PC-9 (cell line): Measurements from ENCODE around the gene STPG3.

Source experiments
- CTCF ChIP-seq: fragments of 200-600 bp; sonication (generic); conservative IDR thresholded peaks from 2 replicates; pipeline ENCODE4 v1.6.1; 2017; ENCODE audit warnings: mixed run types, antibody characterized with exemption, mild to moderate bottlenecking, moderate library complexity
- EZH2 ChIP-seq: fragments of 200-600 bp; sonication (generic); IDR thresholded peaks from 2 replicates; pipeline ENCODE4 v1.8.0; 2017; ENCODE audit warnings: antibody characterized with exemption, low read depth

DNA sequence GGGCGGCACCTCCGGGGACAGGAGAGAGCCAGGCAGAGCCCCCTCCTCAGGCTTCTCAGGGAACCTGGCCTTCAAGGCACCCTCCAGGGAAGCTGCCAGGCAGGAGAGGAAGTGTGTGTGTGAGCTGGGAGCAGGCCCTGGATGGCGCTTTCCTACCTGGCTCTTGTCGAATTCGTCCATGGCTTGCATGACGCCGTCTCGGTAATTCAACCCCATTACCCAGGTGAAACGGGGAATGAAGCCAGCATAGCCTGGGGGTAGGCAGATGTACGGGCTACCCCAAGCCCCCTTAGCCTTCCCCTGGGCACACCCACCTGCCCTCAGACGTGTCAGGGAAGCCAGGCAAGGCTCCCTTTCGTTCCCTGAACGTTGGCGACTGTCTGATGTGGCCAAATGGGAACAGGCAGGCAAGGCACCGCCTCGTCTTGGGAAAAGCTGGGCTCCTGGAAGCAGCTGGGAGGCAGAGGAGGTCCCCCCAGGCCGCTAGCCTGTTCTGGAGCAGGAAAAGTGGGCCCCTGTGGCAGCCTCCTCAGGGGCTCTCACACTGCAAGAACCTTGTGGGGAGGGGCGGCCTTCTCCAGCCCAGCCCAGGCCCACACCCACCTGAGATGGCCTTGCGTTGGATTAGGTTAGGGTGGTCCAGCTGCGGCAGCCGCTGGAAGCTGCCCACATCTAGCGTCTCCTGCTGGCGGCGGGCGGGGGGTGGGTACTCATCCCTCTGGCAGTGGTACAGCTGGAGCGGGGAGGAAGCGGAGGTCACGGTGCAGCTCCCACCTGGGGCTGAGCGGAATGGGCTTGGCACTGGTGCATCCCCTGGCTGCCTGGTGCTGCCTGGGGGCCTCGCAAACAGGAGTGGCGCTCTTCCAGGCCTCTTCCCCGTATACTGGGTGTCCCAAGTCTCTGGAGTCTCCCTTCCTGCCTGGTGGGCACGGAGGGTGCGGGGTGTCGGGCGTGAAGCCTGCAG, 6.3 kb upstream of the STPG3 start:
- no peak for TF ChIP-seq EZH2
- TF ChIP-seq CTCF: no peak
